GM12878 (cell line): ENCODE results near the gene RAB26. TPM values are rescaled to one million over a fixed set of nuclear protein-coding genes. Genes with fewer than 3 reads are reported as not detected.
"Not testable (repeated sequence)": the region's sequence is repeated elsewhere in the genome, so short reads cannot be mapped to it uniquely, and the experiment has no call there.

Source experiments
- ATAC-seq: fragments of 200-7000 bp; cut with Tn5 transposase; 3 replicates; pipeline ENCODE4 v1.9.1; 2020; ENCODE audit warnings: mild to moderate bottlenecking, moderate library complexity
- BruUV-seq: library from RNA; stranded (reverse); fragments of 400-500 nt; replicated peaks from 2 replicates; lab custom pipeline; 2021; lab: Mats Ljungman, UMichigan
- CTCF ChIA-PET: fragments of 300-600 bp; sonication (Branson Sonifier 250); formaldehyde crosslinking; extraction: SDS; loops from one replicate; lab custom pipeline; 2021; ENCODE audit warnings: inconsistent platforms; lab: Yijun Ruan, JAX
- POLR2A ChIA-PET: fragments of 350-600 bp; formaldehyde crosslinking; extraction: SDS; loops from one replicate; lab custom pipeline; 2021; ENCODE audit warnings: inconsistent platforms; lab: Charles Lee
- RAD21 ChIA-PET: fragments of 300-600 bp; sonication (Branson Sonifier 250); formaldehyde crosslinking; loops from one replicate; lab custom pipeline; 2023; ENCODE audit warnings: antibody characterized with exemption; ENCODE audit not compliant: unreplicated experiment; lab: Charles Lee
- SMC1A ChIA-PET: fragments of 300-600 bp; sonication (Branson Sonifier 250); formaldehyde crosslinking; loops from one replicate; lab custom pipeline; 2023; ENCODE audit not compliant: unreplicated experiment, uncharacterized antibody; lab: Charles Lee
- DNase-seq: peaks from one replicate; pipeline ENCODE4 v3.0.0-alpha.2; 2011; ENCODE audit warnings: low read depth, low spot score
- FAIRE-seq: peaks from 3 replicates; lab custom pipeline; 2011; peaks lifted over from hg19 to GRCh38; lab: Jason Lieb, UNC
- H2AFZ ChIP-seq: 2 replicates; pipeline ENCODE4 v1.6.0; 2011; ENCODE audit warnings: low read depth, low read length, control low read depth; ENCODE audit not compliant: control insufficient read depth
- H3K27ac ChIP-seq: 2 replicates; pipeline ENCODE4 v1.5.1; 2011; ENCODE audit warnings: control low read depth; ENCODE audit not compliant: control insufficient read depth, insufficient read depth
- H3K27me3 ChIP-seq, 2 experiments: replicated peaks in 1 of 2; 2 replicates each; pipeline versions ENCODE4 v1.6.0 to v1.6.1; 2011; ENCODE audit warnings: low read length in 1 of 2; ENCODE audit not compliant: control insufficient read depth in 2 of 2, insufficient read depth in 2 of 2
- H3K36me3 ChIP-seq, 2 experiments: 2 replicates each; pipeline ENCODE4 v1.5.1; 2011; ENCODE audit warnings: low read length in 1 of 2; ENCODE audit not compliant: control insufficient read depth in 2 of 2, insufficient read depth in 2 of 2
- H3K4me1 ChIP-seq: 2 replicates; pipeline ENCODE4 v1.6.1; 2011; ENCODE audit warnings: mild to moderate bottlenecking, low read length, moderate library complexity, mixed read lengths; ENCODE audit not compliant: control insufficient read depth, insufficient read depth
- H3K4me2 ChIP-seq: 2 replicates; pipeline ENCODE4 v1.6.0; 2011; ENCODE audit warnings: control low read depth; ENCODE audit not compliant: control insufficient read depth, insufficient read depth
- H3K4me3 ChIP-seq: fragments of 200-600 bp; sonication (generic); 2 replicates; pipeline ENCODE4 v1.5.1; 2016
- H3K79me2 ChIP-seq: 2 replicates; pipeline ENCODE4 v1.6.0; 2011; ENCODE audit warnings: low read length; ENCODE audit not compliant: control insufficient read depth, insufficient read depth
- H3K9ac ChIP-seq: 2 replicates; pipeline ENCODE4 v1.8.0; 2011; ENCODE audit warnings: low read length, control low read depth, mixed read lengths; ENCODE audit not compliant: control insufficient read depth, insufficient read depth
- H3K9me3 ChIP-seq: replicated peaks from 3 replicates; pipeline ENCODE4 v1.5.1; 2011; ENCODE audit warnings: mild to moderate bottlenecking, low read length; ENCODE audit not compliant: control insufficient read depth, insufficient read depth
- H4K20me1 ChIP-seq: 2 replicates; pipeline ENCODE4 v1.6.0; 2011; ENCODE audit not compliant: control insufficient read depth, insufficient read depth
- WGBS: methylation state at CpG from one replicate; pipeline ENCODE4 v1.1.6; 2016; ENCODE audit warnings: low lambda C conversion rate; ENCODE audit not compliant: insufficient replicate concordance, insufficient coverage; ENCODE audit errors: missing lambda C conversion rate; 5-methylcytosine and 5-hydroxymethylcytosine counted together
- in situ Hi-C: fragments of 300-500 bp; cut with MboI; formaldehyde crosslinking; loops from 9 replicates; pipeline ENCODE4 v1.14.3; 2018; ENCODE audit warnings: mixed read lengths
- intact Hi-C: fragments of 100-400 bp; cut with micrococcal nuclease; formaldehyde crosslinking; loops from one replicate; pipeline ENCODE4 v1.14.2; 2022; ENCODE audit not compliant: unreplicated experiment
- polyA plus RNA-seq, 11 experiments: library from polyadenylated mRNA; depleted of rRNA in 4 of 11; unstranded in 6 of 11; stranded (reverse) in 5 of 11; fragments of >200 nt; fragmentation: Nextera tagmentation in 4 of 11; fragmentation: Illumina TruSeq in 1 of 11; extraction: Ambion mirVana in 4 of 11; extraction: Trizol in 1 of 11; gene quantifications; 1 replicate in 1 of 11; 2 replicates in 10 of 11; pipeline versions ENCODE4 v1.2.1 to v1.2.3, GENCODE V29; 2011 to 2016; ENCODE audit warnings: inconsistent platforms in 2 of 11, missing spikeins in 2 of 11, low read depth in 1 of 11
- total RNA-seq, 4 experiments: library from RNA; depleted of rRNA in 3 of 4; stranded (reverse); fragments of >200 nt in 3 of 4; fragmentation: Illumina TruSeq in 1 of 4; extraction: Trizol in 1 of 4; gene quantifications; 2 replicates each; pipeline versions ENCODE4 v1.2.1 to v1.2.3, GENCODE V29; 2013 to 2021

RAB26 gene
- total and polyA plus RNA-seq, 10 of the 15 experiments (the other 5 are each of a cell fraction or from before 2014, with no cell fraction given): 0.13 to 4.5 (median 0.33) TPM; not detected in 1

- H3K4me1 ChIP-seq, CTCF ChIA-PET, POLR2A ChIA-PET, H3K9ac ChIP-seq, ATAC-seq, H3K4me2 ChIP-seq, BruUV-seq, FAIRE-seq, H2AFZ ChIP-seq, H3K27ac ChIP-seq, H3K27me3 ChIP-seq, H3K79me2 ChIP-seq, SMC1A ChIA-PET, in situ Hi-C loops, H4K20me1 ChIP-seq, H3K36me3 ChIP-seq, intact Hi-C loops, H3K4me3 ChIP-seq, RAD21 ChIA-PET, DNase-seq, H3K9me3 ChIP-seq: not testable (repeated sequence)
- 61% methylated on average over 28 of the region's 37 CpGs for WGBS
Observed at GRCh38 chr16:2124694-2125444, 23.6 kb upstream of the RAB26 start.

- in situ Hi-C loops, POLR2A ChIA-PET: not testable (repeated sequence)
Observed at GRCh38 chr16:2125609-2126008, 22.8 kb upstream of the RAB26 start.

GRCh38 chr16:2126161-2126743 lies 22.2 kb upstream of the RAB26 start:
- in situ Hi-C loops, ATAC-seq, FAIRE-seq, H3K79me2 ChIP-seq, DNase-seq, CTCF ChIA-PET, BruUV-seq, H3K4me3 ChIP-seq, intact Hi-C loops, POLR2A ChIA-PET, H3K27ac ChIP-seq, H3K4me1 ChIP-seq, H2AFZ ChIP-seq, H4K20me1 ChIP-seq, RAD21 ChIA-PET, H3K9ac ChIP-seq, H3K27me3 ChIP-seq, SMC1A ChIA-PET, H3K9me3 ChIP-seq, H3K4me2 ChIP-seq, H3K36me3 ChIP-seq: not testable (repeated sequence)
- WGBS: 72% methylated on average over 20 of the region's 21 CpGs

More at GRCh38 chr16:2125609-2126008, 22.8 kb upstream of the RAB26 start:
- H3K4me3 ChIP-seq, DNase-seq, H3K9ac ChIP-seq, H3K36me3 ChIP-seq, H3K79me2 ChIP-seq, H2AFZ ChIP-seq, H4K20me1 ChIP-seq, H3K27me3 ChIP-seq, BruUV-seq, H3K27ac ChIP-seq, intact Hi-C loops, FAIRE-seq, H3K4me2 ChIP-seq, ATAC-seq, SMC1A ChIA-PET, RAD21 ChIA-PET, CTCF ChIA-PET, H3K9me3 ChIP-seq, H3K4me1 ChIP-seq: not testable (repeated sequence)
- 90% methylated on average over 10 of the region's 11 CpGs for WGBS
